Heart left ventricle (tissue), 13 donors: ENCODE data around the gene TBC1D22B.

Experiments
- CTCF ChIP-seq, 12 donors: fragments of 200-600 bp; sonication (generic) in 4 of 12; IDR thresholded peaks; one replicate each; pipeline versions ENCODE4 v1.5.0 to v1.8.0; 2018 to 2022; ENCODE audit warnings: antibody characterized with exemption in 12 of 12, mild to moderate bottlenecking in 5 of 12
- POLR2A ChIP-seq, 2 donors: fragments of 450-650 bp; IDR thresholded peaks; one replicate each; pipeline ENCODE4 v1.6.1; 2017; ENCODE audit warnings: antibody characterized with exemption in 2 of 2, mild to moderate bottlenecking in 2 of 2, moderate library complexity in 2 of 2
- donor health status: ischemic (EF 13 %, LVEDD 7.1; RV severe dilation, severe dysfunction).
- donor health status: DM: no; HTN: yes; CAD: no.
- donor health status: DM: no; HTN: no; CAD: no.
- donor health status: ischemic (EF 25% LVEDD 6.9; RV normal size, moderate dysfunction).
- donor health status: ischemic (EF 25% LVEDD 5.7; RV mildly dilated, moderate dysfunction).
- donor health status: ischemic (EF 35%, LVEDD 5.7; RV mildly dilated, moderate dysfunction).
- donor health status: nonischemic (EF 11% LVEDD 7.7; RV severe dilation, severe dysfunction).
- donor health status: DM: yes; HTN: yes; CAD: no.
- donor health status: PGD.
- donor health status: ischemic (EF 29% LVEDD 5.4; RV normal size, mild dysfunction).
- donor health status: nonischemic (EF 23%, LVEDD 6.1; RV moderate dilation, normal function).

GRCh38 chr6:37212268-37212667, 45.3 kb upstream of the TBC1D22B start:
- TF ChIP-seq CTCF (IDR thresholded peaks at IDR 0.05) = no peak
- no peak for TF ChIP-seq POLR2A (IDR thresholded peaks at IDR 0.05)
